ENCODE data around the gene ITGB8.
A peak's percentile ranks its signal among the peaks of the same experiment; 100 is the strongest.

Gene ITGB8

DNA sequence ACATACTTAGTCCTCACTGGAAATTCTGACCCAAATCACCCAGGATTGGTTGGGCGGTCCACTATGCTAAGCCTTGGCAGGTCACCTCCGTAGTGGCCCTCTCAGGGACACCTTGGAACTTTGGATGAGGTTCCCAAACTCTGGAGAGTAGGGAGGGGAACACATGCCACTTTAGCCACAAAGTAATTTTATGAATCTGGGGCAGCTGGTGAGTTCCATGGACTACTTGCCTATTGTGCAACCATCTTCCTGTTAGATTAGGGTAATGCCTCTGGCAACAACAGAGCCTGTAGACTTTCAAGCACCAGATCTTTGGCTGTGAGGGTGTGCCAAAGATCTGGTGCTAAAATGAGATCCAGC lies 77.7 kb downstream of the ITGB8 start:
- DNase-seq: no peak
- intact Hi-C loops (cut with DNase I): no loop called here

DNA sequence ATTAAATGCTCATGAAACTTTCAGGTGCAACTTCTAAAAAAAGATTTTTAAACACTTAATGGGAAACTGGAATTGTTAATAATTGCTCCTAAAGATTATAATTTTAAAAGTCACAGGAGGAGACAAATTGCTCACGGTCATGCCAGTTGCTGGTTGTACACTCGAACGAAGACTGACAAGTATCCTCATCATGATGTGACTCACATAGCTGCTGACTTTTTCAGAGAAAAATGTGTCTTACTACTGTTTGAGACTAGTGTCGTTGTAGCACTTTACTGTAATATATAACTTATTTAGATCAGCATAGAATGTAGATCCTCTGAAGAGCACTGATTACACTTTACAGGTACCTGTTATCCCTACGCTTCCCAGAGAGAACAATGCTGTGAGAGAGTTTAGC lies 79.3 kb downstream of the ITGB8 start:
- no peak for DNase-seq
- intact Hi-C loops (cut with DNase I): no loop called here

DNA sequence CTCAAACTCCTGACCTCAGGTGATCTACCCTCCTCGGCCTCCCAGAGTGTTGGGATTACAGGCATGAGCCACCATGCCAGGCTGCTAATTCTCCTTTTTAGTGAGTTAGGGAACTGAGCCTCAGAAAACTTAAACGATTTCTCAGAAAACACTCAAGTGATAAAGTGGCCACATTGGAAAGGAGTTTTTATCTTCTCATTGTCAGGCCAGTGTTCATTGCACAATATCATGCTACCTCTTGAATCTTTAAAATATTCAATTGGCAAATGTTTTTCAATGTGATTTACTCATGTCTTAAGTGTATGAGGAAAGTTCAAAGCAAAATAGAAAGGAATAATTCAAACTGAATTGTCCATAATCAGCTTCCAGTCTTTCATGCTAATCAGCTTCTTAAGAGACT lies 80.7 kb downstream of the ITGB8 start:
- no peak for DNase-seq
- intact Hi-C loops (cut with DNase I): no loop called here

DNA sequence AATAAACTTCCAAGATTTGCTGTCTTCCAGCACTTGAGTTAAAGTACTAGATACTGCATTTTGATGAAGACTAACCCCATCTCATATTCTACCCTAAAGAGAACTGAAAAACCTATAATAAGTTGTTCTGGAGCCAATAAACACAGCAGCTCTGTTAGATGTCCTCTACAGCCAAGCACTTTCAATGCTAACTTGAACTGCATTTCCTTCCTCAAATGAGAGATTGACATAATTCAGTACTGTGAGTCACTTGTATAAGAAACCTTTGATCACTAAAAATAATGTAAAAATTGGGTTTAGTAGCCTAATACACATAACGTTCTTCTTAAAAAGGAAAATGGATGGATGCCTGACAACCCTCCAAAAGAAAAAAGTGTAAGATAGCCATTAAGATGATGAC lies 81.3 kb downstream of the ITGB8 start:
- DNase-seq: no peak
- intact Hi-C loops (cut with DNase I): no loop called here

DNA sequence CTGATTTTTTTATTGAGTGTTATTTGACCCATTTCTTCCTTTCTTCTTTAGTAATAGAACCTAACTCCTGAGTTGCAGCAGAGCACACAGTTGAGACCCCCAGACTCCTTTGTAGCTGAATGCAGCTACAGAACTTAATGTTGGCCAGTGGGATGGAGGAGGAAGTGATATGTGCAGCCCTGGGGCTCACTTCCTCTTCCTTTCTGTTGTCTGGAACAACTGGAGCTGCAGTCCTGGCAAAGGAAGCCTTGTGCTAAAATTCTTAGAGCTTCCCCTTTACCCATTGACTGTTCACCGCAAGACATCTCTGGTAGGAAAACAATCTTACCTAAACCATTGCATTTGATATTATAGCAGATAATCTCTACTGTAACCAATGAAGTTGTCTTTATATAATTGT lies 86.6 kb downstream of the ITGB8 start:
- intact Hi-C loops (cut with DNase I): no loop called here
- no peak for DNase-seq

DNA sequence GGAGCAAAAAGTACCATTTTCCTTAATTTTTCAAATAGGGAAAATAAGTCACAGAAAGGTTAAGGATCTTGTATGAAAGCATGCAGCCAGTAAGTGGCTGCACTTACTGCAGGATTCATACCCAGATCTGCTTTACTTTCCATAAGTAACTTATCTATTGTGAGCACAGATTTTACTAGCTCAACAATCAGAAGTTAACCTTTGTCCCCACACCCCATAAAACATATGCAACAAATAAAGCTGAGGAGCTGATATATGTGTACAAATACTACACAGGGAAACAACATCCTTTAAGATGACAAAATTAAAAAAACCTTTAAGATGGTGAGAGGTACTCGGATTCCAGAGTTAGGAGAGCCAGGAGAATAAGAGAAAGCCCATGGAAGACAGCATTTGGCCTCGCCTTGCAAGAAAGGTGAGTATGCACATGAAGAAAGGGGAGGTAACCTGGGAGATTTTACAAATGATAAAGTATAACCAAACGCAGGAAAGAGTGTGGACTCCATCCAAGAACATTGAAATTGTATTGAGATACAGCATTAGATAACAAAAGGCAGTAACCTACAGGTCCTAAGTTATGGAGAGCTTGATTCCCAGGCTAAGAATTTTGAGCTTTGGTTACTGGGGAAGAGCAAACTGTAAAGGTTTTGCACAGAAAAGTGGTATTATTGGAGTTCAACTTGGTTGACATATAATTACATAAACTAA lies 87.1 kb downstream of the ITGB8 start:
- intact Hi-C loops (cut with DNase I): no loop called here

DNA sequence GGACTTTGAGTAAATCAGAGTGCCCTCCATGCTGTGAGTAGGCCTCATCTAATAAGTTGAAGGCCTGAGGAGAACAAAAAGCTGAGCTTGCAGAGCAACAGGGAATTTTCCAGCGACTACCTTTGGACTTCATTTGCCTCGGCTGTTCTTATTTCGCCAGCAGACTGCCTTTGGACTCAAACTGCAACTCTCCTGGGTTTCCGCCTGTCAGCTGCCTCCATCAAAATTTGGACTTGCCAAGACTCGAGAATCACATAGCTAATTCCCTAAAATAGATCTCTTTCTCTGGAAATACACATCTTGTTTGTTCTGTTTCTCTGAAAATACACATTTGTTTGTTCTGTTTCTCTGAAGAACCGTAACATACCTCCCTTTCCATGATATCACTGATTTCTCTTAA lies 93.8 kb downstream of the ITGB8 start:
- no peak for DNase-seq

More for the DNA sequence above, 87.1 kb downstream of the ITGB8 start:
- DNase-seq: no peak

DNA sequence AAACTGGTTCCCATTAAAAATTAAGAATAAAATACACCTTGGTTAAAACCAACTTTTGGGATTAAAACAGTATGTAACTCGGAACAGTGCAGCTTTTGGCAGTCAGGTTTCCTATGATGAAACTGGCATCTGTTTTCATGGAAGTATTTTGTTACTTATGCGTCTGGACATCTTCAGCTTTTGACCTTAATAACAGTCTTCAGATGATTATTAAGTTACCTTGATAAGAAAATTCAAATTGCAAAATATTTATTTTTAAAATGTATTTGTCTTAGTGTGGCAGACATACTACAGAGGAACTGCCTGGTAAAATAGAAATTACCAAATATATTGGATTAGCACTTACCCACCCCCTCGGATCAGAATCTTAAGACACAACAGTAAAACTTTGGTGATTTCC lies 100.0 kb downstream of the ITGB8 start:
- intact Hi-C loops (cut with DNase I): no loop called here
- DNase-seq: no peak

More for the DNA sequence above, 93.8 kb downstream of the ITGB8 start:
- intact Hi-C loops (cut with DNase I): no loop called here

DNA sequence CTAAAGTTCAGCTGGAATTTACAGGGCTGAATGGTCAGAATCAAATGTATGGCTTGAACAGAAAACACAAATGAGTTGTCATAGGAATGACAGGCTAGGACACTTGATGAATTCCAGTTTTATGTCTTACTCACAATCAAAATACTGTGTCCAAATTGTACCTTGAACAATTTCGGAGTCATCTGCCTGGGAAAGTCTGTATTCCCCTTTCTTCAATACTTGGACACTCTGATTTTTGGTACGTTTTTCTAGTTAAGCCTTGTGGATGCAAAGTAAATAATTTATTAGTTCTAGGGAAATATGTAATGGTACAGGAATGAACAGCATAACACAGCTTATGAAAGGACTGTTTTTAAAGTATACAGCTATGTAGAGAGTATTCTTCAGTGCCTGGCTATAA lies 100.4 kb downstream of the ITGB8 start:
- intact Hi-C loops (cut with DNase I): no loop called here
- no peak for DNase-seq

DNA sequence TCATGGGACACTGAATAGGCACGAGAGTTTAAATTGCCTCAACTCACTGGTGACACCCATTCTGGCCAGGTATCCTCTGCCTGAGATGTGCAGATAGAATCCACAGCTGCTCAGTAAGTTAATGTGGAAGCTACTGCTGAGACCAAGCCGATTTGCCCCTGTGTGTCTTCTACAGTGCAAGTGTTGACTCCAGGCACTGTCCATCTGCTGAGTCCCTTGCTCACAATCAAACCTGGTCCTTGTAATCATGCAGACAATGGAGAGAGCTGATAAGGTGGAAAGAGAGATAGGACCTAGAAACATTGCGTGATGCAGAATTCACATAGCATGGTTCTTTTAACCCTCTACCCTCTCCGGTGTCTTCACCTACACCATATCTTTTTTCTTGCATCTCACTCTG lies 101.4 kb downstream of the ITGB8 start:
- intact Hi-C loops (cut with DNase I): no loop called here
- DNase-seq: no peak

DNA sequence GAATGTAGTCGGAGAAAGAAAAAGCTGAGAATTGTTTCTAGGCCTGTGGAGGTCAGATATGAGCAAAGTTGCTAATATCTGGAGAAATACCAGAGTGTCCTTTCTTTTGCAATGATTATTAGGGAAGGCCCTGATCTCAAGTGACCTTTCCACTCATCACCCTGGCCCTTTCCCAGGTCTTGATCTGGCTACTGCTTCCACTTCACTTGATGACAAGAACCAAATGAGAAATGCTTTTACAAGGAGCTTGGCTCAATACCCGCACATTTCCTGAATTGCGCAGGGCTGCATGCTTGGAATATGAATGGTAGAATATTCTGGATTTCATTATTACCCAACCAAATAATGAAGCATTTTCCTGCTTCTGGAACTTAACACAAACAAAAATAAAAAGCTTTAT lies 104.6 kb downstream of the ITGB8 start:
- intact Hi-C loops (cut with DNase I): no loop called here
- DNase-seq: no peak

DNA sequence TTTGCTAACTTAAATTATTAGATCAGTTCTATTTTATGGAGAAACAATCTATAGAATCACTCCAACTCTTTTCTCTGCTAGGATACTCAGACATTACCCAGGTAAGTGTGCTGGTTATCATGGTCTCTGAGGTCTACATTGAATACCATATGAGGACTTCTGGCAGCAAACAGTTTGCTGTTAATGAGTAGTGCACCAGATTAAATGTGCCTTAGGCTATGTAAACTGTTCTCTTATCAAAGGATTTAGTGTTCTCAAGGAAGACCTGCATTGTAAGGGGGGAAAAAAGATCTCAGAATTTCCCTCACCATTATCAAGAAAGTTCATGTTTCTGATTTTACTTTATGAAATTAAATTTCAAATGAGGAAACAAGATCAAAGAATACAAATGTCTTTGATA lies 107.5 kb downstream of the ITGB8 start:
- DNase-seq: no peak
- intact Hi-C loops (cut with DNase I): no loop called here

DNA sequence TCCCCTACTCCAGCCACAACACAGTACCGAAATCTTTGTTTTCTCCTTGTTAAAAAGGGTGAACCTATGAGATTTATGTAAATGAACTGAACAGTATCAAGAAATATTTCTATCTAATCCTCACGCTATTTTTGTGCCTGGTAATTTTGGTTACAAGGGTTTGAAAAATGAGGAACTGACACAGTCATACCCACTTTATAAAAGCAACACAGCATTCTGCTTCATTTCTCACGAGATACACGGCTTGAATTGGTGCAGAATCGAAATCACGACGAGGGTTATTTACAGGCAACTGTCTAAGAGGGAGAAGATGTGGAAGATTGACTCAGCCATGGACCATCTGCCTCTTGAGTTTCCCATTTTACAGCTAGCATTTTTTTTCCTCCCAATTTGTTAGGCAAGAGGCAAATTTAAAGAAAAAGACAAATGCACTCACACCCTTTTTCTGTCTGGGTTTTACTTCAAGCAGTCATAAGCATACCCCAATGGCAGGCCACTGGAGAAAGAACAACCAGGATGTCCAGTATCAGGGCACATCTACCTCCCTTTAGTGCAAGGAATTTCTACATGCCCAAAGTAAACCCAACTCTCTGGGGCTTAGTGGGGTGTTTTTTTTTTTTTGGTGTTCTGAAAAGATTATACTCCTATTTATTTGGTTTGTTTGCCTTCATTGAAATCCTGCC lies 108.1 kb downstream of the ITGB8 start:
- DNase-seq: no peak
- intact Hi-C loops (cut with DNase I): no loop called here

DNA sequence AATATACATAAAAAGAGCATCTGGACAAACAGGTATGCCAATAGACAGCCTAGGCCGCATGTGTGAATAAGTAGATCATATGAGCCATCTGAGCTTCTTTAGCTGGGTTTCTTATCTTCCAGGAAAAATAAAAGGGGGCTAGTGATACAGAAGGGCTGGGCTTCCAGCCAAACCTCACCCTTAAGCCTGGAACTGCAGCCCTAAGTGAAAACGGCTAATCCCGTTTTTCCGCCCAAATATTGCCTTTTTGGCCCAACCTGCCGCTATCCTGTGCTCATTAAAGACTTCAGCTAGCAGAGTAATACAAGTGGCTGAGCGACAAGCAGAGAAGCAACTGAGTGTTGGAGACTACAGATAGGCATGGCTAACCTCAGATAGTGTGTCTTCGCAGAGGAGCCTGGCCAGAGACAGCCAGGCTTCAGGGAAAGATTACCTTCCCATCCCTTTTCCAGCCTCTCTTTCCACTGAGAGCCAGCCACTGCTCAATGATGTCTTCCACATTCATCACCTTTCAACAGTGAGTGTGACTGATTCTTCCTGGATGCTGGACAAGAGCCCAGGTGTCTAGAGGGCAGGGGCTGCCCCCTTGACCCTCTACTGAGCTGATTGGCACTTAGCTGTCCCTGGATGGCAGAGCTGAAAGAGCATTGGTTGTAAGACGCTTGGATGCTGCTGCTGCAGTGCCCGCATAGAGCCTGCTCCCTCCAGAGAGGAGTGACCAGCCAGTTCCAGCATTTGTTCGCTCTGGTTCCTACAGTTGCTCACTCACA lies 108.9 kb downstream of the ITGB8 start:
- intact Hi-C loops (cut with DNase I): no loop called here
- no peak for DNase-seq

DNA sequence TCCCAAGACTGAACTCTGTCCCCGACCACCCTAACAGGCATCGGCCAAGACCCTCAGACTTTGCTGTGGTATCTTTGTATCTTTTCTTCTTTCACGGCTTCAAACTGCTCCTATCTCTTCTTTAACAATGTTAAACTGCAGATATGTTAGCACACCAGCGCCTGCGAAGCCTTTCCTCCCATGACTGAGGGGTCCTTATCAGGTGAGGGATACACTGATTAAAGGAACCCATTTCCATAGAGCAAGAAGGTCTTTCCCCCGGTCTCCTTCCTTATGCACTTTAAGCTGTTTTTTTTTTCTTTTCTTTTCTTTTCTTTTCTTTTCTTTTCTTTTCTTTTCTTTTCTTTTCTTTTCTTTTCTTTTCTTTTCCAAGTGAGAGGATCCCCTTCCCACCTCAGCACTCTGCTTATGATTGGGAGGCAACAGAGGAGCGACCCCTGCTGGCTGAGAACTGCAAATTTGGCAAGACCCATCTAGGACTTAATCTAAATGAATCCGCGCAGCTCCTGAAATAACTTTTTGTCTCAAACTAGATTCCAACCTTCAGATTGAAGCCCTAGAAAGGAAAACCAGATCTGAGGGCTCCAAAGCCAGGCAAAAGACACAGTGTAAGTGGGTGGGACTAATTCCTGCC lies 109.9 kb downstream of the ITGB8 start:
- DNase-seq: peak in 3 of 10 donors; percentile 50 to 78 (median 63)
- intact Hi-C loops (cut with DNase I): no loop called here

DNA sequence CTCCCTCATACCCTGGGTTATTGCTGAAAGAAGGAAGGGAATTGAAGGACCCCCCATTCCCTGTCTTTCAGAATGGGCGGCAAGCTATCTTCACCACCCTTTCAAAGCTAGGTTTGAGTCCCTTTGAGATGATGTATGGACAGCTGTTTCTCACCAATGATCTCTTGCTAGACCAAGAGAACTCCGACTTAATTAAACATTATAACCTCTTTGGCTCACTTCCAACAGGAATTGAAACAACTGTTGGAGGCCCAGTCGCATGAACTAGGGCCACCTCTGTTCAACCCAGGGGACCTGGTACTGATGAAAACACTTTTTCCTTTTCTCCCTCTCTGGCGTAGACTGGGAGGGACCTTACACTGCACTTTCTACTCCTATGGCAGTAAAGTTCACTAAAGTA lies 110.6 kb downstream of the ITGB8 start:
- DNase-seq: no peak
- intact Hi-C loops (cut with DNase I): no loop called here

DNA sequence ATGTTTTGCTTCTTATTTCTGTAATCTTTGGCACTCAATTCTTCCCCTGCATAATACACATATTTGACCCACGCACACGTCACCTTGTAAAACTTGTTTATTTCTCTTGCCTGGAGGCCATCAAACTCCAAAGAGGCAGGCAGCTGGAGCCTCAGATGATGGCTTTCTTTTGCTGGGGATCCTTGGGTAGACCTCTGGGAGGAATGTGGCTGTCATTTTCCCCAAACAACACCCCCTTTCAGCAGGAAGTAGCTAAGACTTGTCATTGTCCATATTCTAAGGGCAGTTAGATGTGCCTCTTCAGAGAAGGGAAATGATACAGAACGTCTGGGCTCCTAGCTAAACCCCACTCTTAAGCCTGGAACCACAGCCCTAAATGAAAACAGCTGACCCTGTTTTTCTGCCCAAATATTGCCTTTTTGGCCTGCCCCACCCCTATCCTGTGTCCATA lies 111.3 kb downstream of the ITGB8 start:
- intact Hi-C loops (cut with DNase I): no loop called here
- DNase-seq: no peak

DNA sequence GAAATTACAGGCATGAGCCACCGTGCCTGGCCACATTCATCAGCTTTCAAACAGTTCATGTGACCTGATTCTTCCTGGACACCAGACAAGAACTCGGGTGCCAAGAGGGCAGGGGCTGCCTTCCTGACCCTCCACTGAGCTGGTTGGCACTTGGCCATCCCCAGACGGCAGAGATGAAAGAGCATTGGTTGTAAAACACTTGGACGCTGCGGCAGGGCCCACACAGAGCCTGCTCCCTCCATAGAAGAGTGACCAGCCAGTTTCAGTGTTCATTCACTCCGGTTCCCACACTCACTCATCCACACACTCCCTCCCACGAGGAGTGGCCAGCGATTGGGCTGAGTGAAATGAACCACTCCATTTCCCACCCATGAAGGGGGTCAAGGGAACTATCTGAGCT lies 112.3 kb downstream of the ITGB8 start:
- peak in 1 of 10 donors; percentile 10 for DNase-seq
- intact Hi-C loops (cut with DNase I): no loop called here

DNA sequence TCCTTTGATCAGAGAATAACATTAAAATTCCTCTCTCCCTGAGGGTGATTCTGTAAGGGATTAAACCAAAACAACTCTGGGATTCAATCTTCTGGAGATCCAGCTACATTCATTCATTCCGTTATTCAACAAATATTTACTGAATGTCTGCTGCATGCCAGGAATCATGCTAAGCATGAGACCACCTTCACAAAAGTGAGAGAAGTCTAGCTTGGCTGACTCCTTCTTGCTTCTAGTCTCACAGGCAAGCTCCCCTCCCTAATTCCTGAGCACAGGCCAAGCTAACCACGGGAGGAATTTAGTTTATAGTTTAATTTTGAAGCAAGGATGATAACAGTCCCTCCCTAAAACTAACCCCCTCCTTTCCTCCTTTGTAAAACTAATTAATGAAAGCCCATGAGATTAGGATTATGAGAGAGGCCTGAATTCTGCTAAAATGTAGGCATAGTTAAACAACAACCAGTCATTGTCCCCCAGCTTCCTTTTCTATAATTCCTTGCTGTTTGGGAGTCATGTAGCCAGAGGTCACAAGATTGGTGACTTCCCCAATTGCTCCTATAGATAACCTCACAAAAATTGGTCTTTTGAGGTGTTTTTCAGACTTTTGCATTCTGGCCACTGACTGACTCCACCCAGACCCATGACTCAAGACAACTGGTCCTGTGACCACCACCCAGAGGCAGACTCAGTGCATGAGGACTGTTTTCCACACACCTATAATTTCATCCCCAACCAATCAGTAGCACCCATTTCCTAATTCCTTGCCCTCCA lies 113.5 kb downstream of the ITGB8 start:
- intact Hi-C loops (cut with DNase I): no loop called here
- DNase-seq: no peak

DNA sequence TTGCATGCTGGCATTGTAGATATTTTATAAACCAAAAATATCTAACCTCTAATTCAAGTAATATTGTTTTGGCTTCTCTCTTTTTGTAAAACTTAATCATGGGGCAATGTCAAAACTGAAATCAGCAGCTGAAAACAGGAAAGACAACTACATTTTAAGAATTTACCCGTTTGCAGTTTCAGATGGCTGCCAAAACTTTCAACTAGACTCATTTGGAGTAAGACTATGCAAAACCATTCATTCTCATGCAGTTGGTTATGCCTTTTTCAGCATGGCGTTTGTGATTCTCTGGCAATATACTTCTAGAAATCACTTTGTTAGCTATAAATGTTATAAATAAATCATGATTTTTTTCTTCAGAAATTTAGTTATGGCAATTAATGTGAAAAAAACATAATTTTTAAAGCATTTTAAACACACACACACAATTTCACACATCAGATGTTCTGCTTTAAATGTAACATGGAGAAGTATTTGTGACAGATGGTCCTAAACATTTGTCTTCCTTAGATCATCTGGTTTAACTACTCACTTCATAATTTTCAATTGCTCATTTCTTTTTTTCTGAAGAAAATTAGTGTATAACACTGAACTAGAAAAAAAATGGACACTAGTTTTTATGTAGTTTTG lies 116.4 kb downstream of the ITGB8 start:
- no peak for DNase-seq
- intact Hi-C loops (cut with DNase I): no loop called here
